HepG2 (cell line): ENCODE measurements around the gene ATF7IP.

Experiments used
- POLR2AphosphoS5 ChIP-seq: IDR thresholded peaks from 2 replicates; pipeline ENCODE4 v1.6.1; 2012; ENCODE audit warnings: low read depth, low read length
- ZBTB8A ChIP-seq: sonication (generic); formaldehyde crosslinking; IDR thresholded peaks from 2 replicates; pipeline ENCODE4 v1.4.0; 2020; ENCODE audit warnings: mild to moderate bottlenecking, low read depth, missing genetic modification reagents, borderline replicate concordance
- ZNF121 ChIP-seq: sonication (generic); formaldehyde crosslinking; IDR thresholded peaks from 2 replicates; pipeline ENCODE4 v1.5.0; 2020; ENCODE audit warnings: mild to moderate bottlenecking, missing genetic modification reagents
- ZNF24 ChIP-seq: fragments of 450-650 bp; IDR thresholded peaks from 2 replicates; pipeline ENCODE4 v1.6.1; 2017; ENCODE audit warnings: antibody characterized with exemption, mild to moderate bottlenecking
- ZNF549 ChIP-seq: sonication (generic); formaldehyde crosslinking; IDR thresholded peaks from 2 replicates; pipeline ENCODE4 v1.5.0; 2020; ENCODE audit warnings: missing genetic modification reagents
- TF ChIP-seq, protein P1 (sequence below): sonication (generic); formaldehyde crosslinking; IDR thresholded peaks from 2 replicates; pipeline ENCODE4 v1.5.1; 2020; ENCODE audit warnings: missing genetic modification reagents, mild to moderate bottlenecking, borderline replicate concordance
- TF ChIP-seq, protein P2 (sequence below): IDR thresholded peaks from 2 replicates; pipeline ENCODE4 v1.6.1; 2016

DNA sequence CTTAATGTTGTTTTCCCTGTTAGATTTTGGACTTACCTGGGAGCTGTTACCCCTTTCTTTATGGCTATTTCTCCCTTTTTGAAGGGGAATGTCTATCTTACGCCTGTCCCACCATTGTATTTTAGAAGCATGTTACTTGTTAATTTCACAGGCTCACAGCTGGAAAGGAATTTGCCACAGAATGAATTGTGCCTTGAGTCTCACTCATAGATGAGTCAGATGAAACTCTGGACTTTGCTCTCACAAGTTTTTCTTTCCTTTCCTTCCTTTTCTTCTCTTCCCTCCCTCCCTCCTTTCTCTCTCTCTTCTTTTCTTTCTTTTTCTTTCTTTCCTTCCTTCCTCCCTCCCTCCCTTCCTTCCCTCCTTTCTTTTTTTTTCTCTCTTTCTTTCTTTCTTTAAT is 9.3 kb upstream of the ATF7IP start:
- TF ChIP-seq ZNF121 (CRISPR knock-in tag) = no peak
- no peak for TF ChIP-seq ZBTB8A (CRISPR knock-in tag)
- TF ChIP-seq POLR2AphosphoS5 = no peak
- TF ChIP-seq ZNF24 = no peak
- TF ChIP-seq ZNF549 (CRISPR knock-in tag) = no peak
- TF ChIP-seq, protein P1, sequence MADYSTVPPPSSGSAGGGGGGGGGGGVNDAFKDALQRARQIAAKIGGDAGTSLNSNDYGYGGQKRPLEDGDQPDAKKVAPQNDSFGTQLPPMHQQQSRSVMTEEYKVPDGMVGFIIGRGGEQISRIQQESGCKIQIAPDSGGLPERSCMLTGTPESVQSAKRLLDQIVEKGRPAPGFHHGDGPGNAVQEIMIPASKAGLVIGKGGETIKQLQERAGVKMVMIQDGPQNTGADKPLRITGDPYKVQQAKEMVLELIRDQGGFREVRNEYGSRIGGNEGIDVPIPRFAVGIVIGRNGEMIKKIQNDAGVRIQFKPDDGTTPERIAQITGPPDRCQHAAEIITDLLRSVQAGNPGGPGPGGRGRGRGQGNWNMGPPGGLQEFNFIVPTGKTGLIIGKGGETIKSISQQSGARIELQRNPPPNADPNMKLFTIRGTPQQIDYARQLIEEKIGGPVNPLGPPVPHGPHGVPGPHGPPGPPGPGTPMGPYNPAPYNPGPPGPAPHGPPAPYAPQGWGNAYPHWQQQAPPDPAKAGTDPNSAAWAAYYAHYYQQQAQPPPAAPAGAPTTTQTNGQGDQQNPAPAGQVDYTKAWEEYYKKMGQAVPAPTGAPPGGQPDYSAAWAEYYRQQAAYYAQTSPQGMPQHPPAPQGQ (CRISPR knock-in tag) = no peak
- TF ChIP-seq, protein P2, sequence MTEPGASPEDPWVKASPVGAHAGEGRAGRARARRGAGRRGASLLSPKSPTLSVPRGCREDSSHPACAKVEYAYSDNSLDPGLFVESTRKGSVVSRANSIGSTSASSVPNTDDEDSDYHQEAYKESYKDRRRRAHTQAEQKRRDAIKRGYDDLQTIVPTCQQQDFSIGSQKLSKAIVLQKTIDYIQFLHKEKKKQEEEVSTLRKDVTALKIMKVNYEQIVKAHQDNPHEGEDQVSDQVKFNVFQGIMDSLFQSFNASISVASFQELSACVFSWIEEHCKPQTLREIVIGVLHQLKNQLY (CRISPR knock-in tag) = no peak
